ENCODE results near the gene SMIM41.

- TF ChIP-seq CTCF (IDR thresholded peaks at IDR 0.05 in 8 of 11, conservative IDR thresholded peaks at IDR 0.05 in 3 of 11) (no peak), POLR2AphosphoS5 (IDR thresholded peaks at IDR 0.05) (no peak), POLR2A (IDR thresholded peaks at IDR 0.05) (no peak)
Measured at GRCh38 chr12:52147964-52148463, 68.5 kb downstream of the SMIM41 start.
